Measurements from ENCODE around the gene CEP68.
"Not testable (repeated sequence)": the region's sequence is repeated elsewhere in the genome, so short reads cannot be mapped to it uniquely, and the experiment has no call there.

Gene CEP68

GRCh38 chr2:65130664-65131175, 74.5 kb downstream of the CEP68 start:
- no peak for DNase-seq (ENCODE audit: low read depth)

GRCh38 chr2:65132930-65133329, 76.7 kb downstream of the CEP68 start:
- not testable (repeated sequence) for DNase-seq (ENCODE audit: low read depth)

GRCh38 chr2:65133626-65134025, 77.4 kb downstream of the CEP68 start:
- no peak for DNase-seq (ENCODE audit: low read depth)

GRCh38 chr2:65134158-65134557, 77.9 kb downstream of the CEP68 start:
- no peak for DNase-seq (ENCODE audit: low read depth)

GRCh38 chr2:65136253-65136652, 80.0 kb downstream of the CEP68 start:
- no peak for DNase-seq (ENCODE audit: low read depth)

Data from stimulated activated CD8-positive, alpha-beta memory T cell treated with anti-CD3 and anti-CD28 coated beads, Interleukin-12 subunit alpha, Interleukin-12 subunit beta, amount 100 ng/mL, for 1 hour (primary cell).